Neural cell (in vitro differentiated cells): ENCODE results near the gene TGFBR3. TPM values are rescaled to one million over a fixed set of nuclear protein-coding genes. Genes with fewer than 3 reads are reported as not detected.

Experiments used
- H2AFZ ChIP-seq: fragments of 200-600, 300-800 bp; sonication (generic), shearing (Covaris generic); 2 replicates; pipeline ENCODE4 v1.6.0; 2014; ENCODE audit warnings: low read depth, mild to moderate bottlenecking, antibody characterized with exemption, low read length, moderate library complexity
- H3F3A ChIP-seq: fragments of 200-600 bp; shearing (Covaris generic); 2 replicates; pipeline ENCODE4 v1.6.1; 2016; ENCODE audit warnings: mild to moderate bottlenecking, moderate library complexity, mixed read lengths, antibody characterized with exemption, low read length; ENCODE audit not compliant: insufficient read depth, poor library complexity, severe bottlenecking
- H3K27ac ChIP-seq: fragments of 200-600, 300-800 bp; sonication (generic), shearing (Covaris generic); 2 replicates; pipeline ENCODE4 v1.5.1; 2014; ENCODE audit warnings: mild to moderate bottlenecking, low read length, moderate library complexity
- H3K27me3 ChIP-seq: fragments of 300-800, 200-600 bp; sonication (generic), shearing (Covaris generic); 2 replicates; pipeline ENCODE4 v1.6.0; 2014; ENCODE audit warnings: mild to moderate bottlenecking, low read depth, low read length, moderate library complexity; ENCODE audit not compliant: insufficient read depth
- H3K36me3 ChIP-seq: fragments of 300-800, 200-600 bp; sonication (generic), shearing (Covaris generic); 2 replicates; pipeline ENCODE4 v1.5.1; 2014; ENCODE audit warnings: mild to moderate bottlenecking, antibody characterized with exemption, low read length, moderate library complexity; ENCODE audit not compliant: insufficient read depth
- H3K4me2 ChIP-seq: fragments of 300-800, 200-600 bp; sonication (generic), shearing (Covaris generic); 2 replicates; pipeline ENCODE4 v1.6.0; 2014; ENCODE audit warnings: mild to moderate bottlenecking, low read length
- H3K4me3 ChIP-seq: fragments of 300-800, 200-600 bp; sonication (generic), shearing (Covaris generic); 2 replicates; pipeline ENCODE4 v1.5.1; 2014; ENCODE audit warnings: mild to moderate bottlenecking, low read length, moderate library complexity
- H3K79me2 ChIP-seq: fragments of 200-600 bp; shearing (Covaris generic); replicated peaks from 2 replicates; pipeline ENCODE4 v1.6.0; 2014; ENCODE audit warnings: mild to moderate bottlenecking, low read length, moderate library complexity; ENCODE audit not compliant: insufficient read depth
- H3K9ac ChIP-seq: fragments of 300-800, 200-600 bp; sonication (generic), shearing (Covaris generic); 2 replicates; pipeline ENCODE4 v1.6.1; 2016; ENCODE audit warnings: mild to moderate bottlenecking, low read length, mixed read lengths
- H3K9me2 ChIP-seq: fragments of 200-600 bp; shearing (Covaris generic); 2 replicates; pipeline ENCODE4 v1.6.1; 2016; ENCODE audit warnings: mild to moderate bottlenecking, low read length, mixed read lengths; ENCODE audit not compliant: insufficient read depth
- H3K9me3 ChIP-seq: fragments of 200-600, 300-800 bp; sonication (generic), shearing (Covaris generic); 2 replicates; pipeline ENCODE4 v1.6.1; 2016; ENCODE audit warnings: mild to moderate bottlenecking, mixed run types, low read length, moderate library complexity, mixed read lengths
- H4K20me1 ChIP-seq: fragments of 200-600 bp; shearing (Covaris generic); 2 replicates; pipeline ENCODE4 v1.6.1; 2016; ENCODE audit warnings: mild to moderate bottlenecking, mixed run types; ENCODE audit not compliant: insufficient read depth
- CTCF ChIP-seq: fragments of 450-650 bp; IDR thresholded peaks from 2 replicates; pipeline ENCODE4 v1.5.1; 2014; ENCODE audit warnings: antibody characterized with exemption, mild to moderate bottlenecking, moderate library complexity; ENCODE audit not compliant: poor library complexity, severe bottlenecking
- EP300 ChIP-seq: fragments of 450-650 bp; conservative IDR thresholded peaks from 2 replicates; pipeline ENCODE4 v1.6.1; 2014; ENCODE audit warnings: antibody characterized with exemption, mild to moderate bottlenecking, moderate library complexity; ENCODE audit not compliant: poor library complexity, severe bottlenecking
- EZH2 ChIP-seq: fragments of 200-600, 300-800 bp; shearing (Covaris generic), sonication (generic); IDR thresholded peaks from 2 replicates; pipeline ENCODE4 v1.6.1; 2014; ENCODE audit warnings: antibody characterized with exemption, low read length, borderline replicate concordance, mild to moderate bottlenecking; ENCODE audit not compliant: insufficient read depth, poor library complexity, severe bottlenecking
- MXI1 ChIP-seq: fragments of 450-650 bp; conservative IDR thresholded peaks from 2 replicates; pipeline ENCODE4 v1.6.1; 2014; ENCODE audit warnings: antibody characterized with exemption, mild to moderate bottlenecking; ENCODE audit not compliant: poor library complexity, severe bottlenecking
- POLR2AphosphoS5 ChIP-seq: IDR thresholded peaks from 2 replicates; pipeline ENCODE4 v1.6.1; 2012
- RAD21 ChIP-seq: fragments of 450-650 bp; conservative IDR thresholded peaks from 2 replicates; pipeline ENCODE4 v1.6.1; 2014; ENCODE audit warnings: antibody characterized with exemption, mild to moderate bottlenecking, moderate library complexity
- REST ChIP-seq: IDR thresholded peaks from 2 replicates; pipeline ENCODE4 v1.6.1; 2012; ENCODE audit warnings: borderline replicate concordance
- SMC3 ChIP-seq: fragments of 450-650 bp; conservative IDR thresholded peaks from 2 replicates; pipeline ENCODE4 v1.6.1; 2014; ENCODE audit warnings: antibody characterized with exemption, mild to moderate bottlenecking, moderate library complexity; ENCODE audit not compliant: poor library complexity
- TAF1 ChIP-seq: IDR thresholded peaks from 2 replicates; pipeline ENCODE4 v1.6.1; 2012; ENCODE audit warnings: low read depth
- polyA plus RNA-seq: library from polyadenylated mRNA; depleted of rRNA; stranded (reverse); fragments of >200 nt; gene quantifications from 2 replicates; pipeline ENCODE4 v1.2.3, GENCODE V29; 2014

The TGFBR3 gene
- polyA plus RNA-seq, 1 donor from 2014 or later, result 0.25 TPM

DNA sequence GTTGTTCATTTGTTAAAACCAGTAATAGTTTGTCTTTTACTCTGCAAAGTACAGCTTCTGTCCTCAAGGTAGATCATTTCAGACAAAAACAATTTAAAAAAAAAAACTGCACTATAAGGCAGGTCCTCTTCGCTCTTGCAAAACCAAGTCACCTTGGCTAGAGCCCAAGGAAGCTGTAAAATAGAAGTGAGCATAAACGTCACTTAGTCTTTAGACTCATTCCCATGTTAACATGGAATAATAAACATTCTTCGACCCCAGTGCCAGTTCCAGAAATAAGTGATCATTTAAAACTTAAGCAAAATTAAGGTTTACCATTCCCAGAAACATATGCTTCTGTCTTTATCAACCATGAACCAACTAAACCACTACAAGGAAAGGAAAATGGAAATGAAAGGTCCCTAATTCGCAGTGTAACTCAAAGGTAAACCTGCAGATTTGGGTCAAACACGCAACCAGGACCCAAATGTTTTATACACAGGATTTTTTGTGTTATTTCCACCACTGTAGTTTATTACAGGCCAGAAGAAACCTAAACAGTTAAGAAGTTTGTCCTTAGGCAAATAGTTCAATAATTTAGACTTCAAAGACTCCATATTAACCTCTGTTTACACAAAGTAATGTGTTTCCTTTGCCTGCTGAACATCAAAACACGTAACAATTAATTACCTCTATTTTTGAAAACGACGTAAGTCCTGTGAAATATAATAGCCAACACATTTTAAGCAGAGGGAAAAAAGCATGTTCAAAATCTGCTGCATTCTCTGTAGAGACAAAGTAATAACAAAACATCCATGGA lies 54.6 kb downstream of the TGFBR3 start:
- no peak overlapping the region for H3K9ac ChIP-seq
- H3K27me3 ChIP-seq, result no peaks in the 10 kb centered on the region
- H3K4me3 ChIP-seq, result no peak overlapping the region
- no peak overlapping the region for H3K4me2 ChIP-seq
- no peak overlapping the region for H3K27ac ChIP-seq
- H2AFZ ChIP-seq, result no peak overlapping the region
- H3K9me3 ChIP-seq, result no peaks in the 10 kb centered on the region
- H3K36me3 ChIP-seq, result no peaks in the 10 kb centered on the region
- no peaks in the 10 kb centered on the region for H3F3A ChIP-seq
- no peaks in the 10 kb centered on the region for H3K9me2 ChIP-seq
- no peaks in the 10 kb centered on the region for H4K20me1 ChIP-seq
- TF ChIP-seq REST, result no peak
- TF ChIP-seq SMC3, result no peak
- TF ChIP-seq RAD21, result no peak
- no peak for TF ChIP-seq TAF1
- TF ChIP-seq MXI1, result no peak
- TF ChIP-seq EZH2, result no peak
- no peak for TF ChIP-seq POLR2AphosphoS5
- TF ChIP-seq CTCF, result no peak
- no peak for TF ChIP-seq EP300
- no peaks in the 10 kb centered on the region for H3K79me2 ChIP-seq

GRCh38 chr1:91830242-91831131 lies 55.5 kb downstream of the TGFBR3 start:
- Histone ChIP-seq H3K27ac (no peak overlapping the region), H4K20me1 (no peaks in the 10 kb centered on the region)

More at GRCh38 chr1:91830242-91831131, 55.5 kb downstream of the TGFBR3 start:
- Histone ChIP-seq H3K9ac (no peak overlapping the region), H2AFZ (no peak overlapping the region), H3K4me2 (no peak overlapping the region), H3K79me2 (no peaks in the 10 kb centered on the region), H3K27me3 (no peaks in the 10 kb centered on the region), H3K9me2 (no peaks in the 10 kb centered on the region), H3K9me3 (no peaks in the 10 kb centered on the region), H3K36me3 (no peaks in the 10 kb centered on the region), H3F3A (no peaks in the 10 kb centered on the region), H3K4me3 (no peak overlapping the region)
- TF ChIP-seq SMC3 (no peak), CTCF (no peak), EP300 (no peak), EZH2 (no peak), MXI1 (no peak), TAF1 (no peak), RAD21 (no peak), POLR2AphosphoS5 (no peak), REST (no peak)
